ENCODE data around the gene FBRS. TPM values are rescaled to one million over a fixed set of nuclear protein-coding genes. Genes with fewer than 3 reads are reported as not detected.

FBRS gene
- polyA plus RNA-seq, 1 donor = 40.6 TPM

DNA sequence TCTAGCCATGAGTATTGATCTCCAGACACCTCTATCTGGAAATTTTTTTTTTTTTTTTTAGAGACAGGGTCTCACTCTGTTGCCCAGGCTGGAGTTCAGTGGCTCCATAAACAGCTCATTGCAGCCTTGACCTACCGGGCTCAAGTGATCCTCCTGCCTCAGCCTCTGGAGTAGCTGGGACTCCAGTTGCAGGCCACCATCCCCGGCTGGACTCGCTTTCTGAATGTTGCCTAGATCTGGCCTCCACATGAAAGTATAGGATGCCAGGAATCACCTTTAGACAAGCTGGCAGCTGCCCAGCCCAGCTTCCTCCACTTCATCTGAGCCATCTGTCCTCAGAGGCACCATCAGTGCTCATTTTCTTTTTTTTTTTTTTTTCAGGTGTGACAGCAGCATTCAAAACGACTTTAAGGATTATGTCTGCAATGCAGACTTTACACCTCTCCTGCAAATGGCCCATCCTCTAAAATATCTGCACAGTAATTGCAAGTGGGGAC lies 13.8 kb upstream of the FBRS start:
- DNase-seq = no peak

- no peak for DNase-seq
Measured at GRCh38 chr16:30645727-30646126, 12.5 kb upstream of the FBRS start.

GRCh38 chr16:30647274-30647571 lies 11.0 kb upstream of the FBRS start:
- DNase-seq = no peak

DNA sequence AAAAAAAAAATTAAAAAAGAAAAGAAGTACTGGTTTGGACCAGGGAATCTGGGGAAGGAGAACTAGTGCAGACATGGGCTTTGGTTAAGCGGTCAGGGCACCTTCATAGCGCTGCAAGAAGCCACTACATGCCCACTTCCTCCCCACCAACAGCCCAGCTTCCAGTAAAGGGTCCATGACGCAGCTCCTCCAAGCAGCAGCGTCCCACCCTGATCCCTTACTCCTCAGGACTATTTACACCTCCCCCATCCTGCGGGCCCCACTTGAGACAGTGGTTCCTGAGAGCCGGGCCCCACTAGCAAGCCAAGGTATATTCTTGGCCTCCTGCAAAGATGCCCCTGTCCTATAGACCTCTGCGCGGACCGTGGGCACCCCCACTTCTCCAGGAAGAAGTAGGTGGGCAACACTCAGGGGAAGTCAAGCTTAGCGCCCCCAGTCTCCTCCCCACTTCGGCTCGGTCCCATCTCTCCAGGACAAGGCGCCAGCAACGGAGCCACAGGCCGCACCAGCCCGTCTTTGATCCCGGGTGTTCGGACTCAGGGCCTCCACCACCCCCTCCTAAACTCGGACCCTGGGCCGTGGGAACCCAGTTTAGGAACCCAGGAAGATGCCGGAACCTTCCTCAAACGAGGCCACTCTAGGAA lies 8.4 kb upstream of the FBRS start:
- DNase-seq = no peak

GRCh38 chr16:30650369-30651123 lies 7.7 kb upstream of the FBRS start, which contains the start of gene PRR14:
TSS of gene PRR14 (plus strand) at chr16:30650960. CDS start at chr16:30651646, 686 bp downstream.
- DNase-seq = peak; percentile 99

GRCh38 chr16:30651124-30652004 lies 6.9 kb upstream of the FBRS start:
- DNase-seq = peak; percentile 45

DNA sequence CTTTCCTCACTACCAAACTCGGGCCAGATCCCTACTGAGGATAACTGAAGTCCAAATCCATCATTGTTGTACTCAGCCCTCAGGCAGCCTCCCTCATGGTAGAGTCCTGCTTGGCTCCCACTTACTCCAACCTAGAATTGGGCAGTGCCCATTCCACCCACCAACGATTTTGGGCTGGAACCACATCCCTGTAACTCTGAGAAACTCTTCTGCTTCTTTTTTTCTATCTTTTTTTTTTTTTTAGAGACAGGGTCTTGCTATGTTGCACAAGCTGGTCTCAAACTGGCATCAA lies 6.3 kb upstream of the FBRS start:
- DNase-seq = no peak

GRCh38 chr16:30652718-30653117 lies 5.5 kb upstream of the FBRS start:
- no peak for DNase-seq

DNA sequence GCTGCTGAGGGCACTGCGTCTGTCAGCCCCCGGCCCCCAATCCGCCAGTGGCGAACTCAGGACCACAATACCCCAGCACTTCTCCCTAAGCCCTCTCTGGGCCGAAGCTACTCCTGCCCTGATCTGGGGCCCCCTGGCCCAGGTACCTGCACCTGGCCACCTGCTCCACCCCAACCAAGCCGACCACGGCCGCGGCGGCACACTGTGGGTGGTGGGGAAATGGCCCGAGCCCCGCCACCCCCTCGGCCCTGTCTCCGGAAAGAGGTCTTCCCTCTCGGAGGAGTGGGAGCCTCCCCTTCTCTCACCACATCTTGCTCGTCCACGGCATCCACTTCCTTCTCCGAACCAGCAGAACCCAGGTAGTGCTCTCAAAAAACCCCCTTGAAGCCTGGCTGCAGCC lies 3.4 kb upstream of the FBRS start:
- no peak for DNase-seq

- no peak for DNase-seq
Measured at GRCh38 chr16:30655815-30656347, 2.4 kb upstream of the FBRS start.

- no peak for DNase-seq
Measured at GRCh38 chr16:30656388-30656787, 1.8 kb upstream of the FBRS start.

DNA sequence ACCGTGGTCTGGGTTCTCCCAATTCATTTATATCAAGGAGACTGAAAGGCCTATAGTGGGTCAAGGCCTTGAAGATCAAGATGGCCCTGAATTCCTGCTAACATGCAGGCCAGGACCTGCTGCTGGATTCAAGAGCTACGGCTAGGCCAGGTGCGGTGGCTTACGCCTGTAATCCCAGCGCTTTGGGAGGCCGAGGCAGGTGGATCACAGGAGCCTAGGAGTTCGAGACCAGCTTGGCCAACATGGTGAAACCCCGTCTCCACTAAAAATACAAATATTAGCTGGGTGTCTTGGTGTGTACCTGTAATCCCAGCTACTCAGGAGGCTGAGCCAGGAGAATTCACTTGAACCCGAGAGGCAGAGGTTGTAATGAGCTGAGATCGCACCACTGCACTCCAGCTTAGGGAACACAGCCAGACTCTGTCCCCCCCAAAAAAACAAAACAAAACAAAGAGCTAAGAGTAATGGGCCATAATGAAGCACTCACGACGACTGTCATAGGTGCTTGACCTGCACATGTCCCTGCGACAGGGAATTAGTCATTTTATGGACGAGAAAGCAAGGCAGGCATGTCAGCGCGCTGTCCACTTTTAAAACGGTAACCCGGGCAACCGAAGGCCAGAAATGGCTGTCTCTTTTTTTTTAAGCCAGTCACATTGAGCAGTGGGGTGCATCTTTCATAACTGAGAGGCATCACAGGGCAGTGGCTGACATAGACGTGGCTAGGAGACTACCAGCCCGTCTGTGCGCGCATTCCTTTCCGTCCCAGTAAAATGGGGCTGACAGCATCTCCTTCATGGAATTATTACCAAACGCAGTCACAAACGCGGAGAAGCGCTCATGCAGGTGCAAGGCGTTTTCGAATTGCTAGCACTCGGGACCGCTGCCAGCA lies 1.0 kb upstream of the FBRS start:
- DNase-seq = no peak

DNA sequence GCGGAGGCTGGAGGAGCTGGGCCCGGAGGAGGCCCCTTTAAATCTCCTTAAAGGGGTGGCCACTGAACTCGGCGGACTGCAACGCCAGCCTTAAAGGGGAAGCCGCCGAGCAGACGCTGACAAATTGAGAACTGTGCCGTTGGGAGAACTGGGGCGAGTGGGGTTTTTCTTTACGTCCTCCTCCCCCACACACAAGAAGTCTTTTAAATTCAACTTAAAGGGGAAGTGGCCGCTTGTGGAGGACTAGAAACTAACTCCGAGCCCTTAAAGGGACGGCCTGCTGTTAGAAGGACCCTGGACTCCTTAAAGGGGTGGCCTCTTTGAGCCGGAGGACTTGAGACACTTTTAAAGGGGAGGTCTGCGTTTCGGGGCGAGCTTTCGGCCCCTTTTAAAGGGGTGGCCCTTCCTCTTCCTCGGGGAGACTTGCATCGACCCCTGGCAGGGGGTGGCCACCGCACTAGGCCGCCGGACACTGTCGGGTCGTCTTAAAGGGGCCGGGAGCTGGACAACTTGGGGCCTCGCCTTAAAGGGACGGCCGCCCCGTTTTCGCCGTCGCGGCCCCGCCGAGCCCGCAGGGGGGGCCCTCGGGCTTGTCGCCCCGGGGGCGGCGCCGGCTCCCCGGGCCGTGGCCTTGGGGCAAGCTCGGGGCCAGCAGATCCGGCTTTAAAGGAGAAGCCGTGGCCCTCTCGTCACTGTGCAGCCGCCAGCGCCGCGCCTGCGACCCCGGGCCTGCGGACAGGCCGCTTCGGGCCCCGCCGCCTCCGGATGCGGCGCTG lies 688 bp downstream of the FBRS start:
- DNase-seq = peak; percentile 91

DNA sequence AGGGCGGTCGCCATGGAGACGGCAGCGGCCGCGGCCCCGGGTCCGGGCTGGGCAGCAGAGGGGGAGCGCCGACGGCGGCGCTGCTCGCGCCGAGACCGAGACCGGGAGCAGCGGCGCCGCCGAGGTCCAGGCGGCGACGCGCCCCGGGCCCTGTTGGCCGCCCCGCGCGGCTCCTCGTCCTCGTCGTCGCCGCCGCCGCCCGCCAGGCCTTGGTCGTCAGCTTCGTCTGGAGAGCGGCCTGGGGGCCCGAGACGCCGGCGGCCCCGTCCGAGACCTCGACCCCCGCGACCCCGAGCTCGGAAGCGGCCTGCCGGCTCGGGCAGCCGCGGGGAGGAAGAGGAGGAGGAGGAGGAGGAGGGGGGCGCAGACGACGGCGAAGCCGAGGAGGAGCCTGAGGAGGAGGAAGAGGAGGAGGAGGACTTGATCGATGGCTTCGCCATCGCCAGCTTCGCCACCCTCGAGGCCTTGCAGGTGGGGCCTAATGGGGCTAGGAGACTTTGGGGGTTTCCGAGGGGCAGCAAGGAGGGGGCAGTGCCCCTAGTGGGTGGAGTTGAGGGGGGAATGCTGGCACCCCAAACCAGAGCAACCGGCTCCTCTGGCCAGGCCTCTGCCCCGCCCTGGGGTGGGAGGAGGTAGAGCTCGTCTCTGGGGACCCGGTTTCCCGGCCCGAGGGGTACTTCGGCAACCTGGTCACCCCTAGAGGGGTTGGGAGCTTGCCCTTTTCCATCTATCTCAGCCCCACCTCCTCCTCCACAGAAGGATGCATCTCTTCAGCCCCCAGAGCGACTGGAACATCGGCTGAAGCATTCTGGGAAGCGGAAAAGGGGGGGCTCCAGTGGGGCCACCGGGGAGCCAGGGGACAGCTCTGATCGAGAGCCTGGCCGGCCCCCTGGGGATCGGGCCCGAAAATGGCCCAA lies 1.5 kb downstream of the FBRS start:
- DNase-seq = no peak

DNA sequence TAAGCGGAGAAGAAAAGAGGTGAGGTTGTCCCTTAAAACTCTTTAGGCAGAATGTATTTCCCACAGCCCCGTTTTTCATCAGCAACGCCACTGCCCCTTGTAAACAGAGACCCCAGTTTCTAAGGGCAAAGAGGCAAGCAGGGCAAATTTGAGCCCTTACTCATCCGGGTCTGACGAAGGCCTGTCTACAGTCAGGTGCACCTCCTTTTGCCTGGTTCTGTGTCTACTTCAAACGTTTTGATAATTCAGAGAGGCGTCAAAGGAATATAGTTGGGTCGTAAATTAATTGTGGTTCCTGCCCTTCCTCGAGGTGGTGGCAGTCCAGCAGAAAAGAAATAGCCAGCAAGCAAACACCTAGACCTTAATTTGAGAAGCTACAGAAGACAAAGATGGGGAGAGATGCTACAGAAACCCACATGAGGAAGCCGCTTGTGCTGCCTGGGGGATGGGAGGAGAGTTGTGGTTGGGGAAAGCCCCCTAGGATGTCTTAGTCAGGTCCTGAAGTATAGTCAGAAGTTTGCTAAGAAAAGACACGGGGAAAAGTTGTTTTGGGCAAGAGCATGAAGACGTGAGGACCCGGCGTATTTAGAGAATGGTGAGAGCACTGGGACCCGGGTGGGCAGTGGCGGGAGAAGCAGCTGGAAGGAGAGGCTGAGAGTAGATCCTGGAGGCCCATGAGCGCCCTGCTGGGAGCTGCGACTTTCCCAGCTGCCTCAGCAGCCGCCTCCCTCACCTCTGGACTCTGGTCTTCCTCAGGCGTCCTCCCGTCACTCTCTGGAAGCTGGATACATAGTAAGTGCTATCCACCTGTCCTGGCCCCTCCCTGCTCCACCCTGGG lies 2.4 kb downstream of the FBRS start:
- DNase-seq = no peak

- DNase-seq = no peak
Measured at GRCh38 chr16:30662449-30662848, 4.2 kb downstream of the FBRS start.

DNA sequence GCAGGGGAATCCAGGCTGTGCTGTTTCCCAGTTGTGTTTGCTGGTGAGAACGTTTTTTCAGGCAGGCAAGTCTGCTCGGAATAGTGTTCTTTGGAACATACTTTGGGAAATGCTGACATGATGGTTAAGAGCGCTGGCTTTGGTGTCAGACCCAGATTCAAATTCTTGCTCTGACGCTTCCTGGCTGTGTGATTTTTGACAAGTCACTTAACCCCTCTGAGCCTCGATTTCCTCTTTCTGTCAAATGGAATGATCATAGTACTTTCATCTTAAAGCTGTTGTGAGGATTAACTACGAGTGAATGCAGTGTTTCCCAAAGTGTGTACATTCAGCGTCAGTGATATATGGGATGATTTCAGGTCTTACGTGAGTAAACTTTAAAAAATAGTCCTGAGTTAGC lies 4.8 kb downstream of the FBRS start:
- DNase-seq = no peak

GRCh38 chr16:30663820-30664219 lies 5.6 kb downstream of the FBRS start:
- no peak for DNase-seq

- DNase-seq = no peak
Measured at GRCh38 chr16:30664616-30665109, 6.4 kb downstream of the FBRS start.
